H1 (cell line): ENCODE results near the gene PRSS8. TPM values are rescaled to one million over a fixed set of nuclear protein-coding genes. Genes with fewer than 3 reads are reported as not detected.

Experiments
- CTCF ChIA-PET: fragments of 300-600 bp; sonication (Branson Sonifier 250); formaldehyde crosslinking; loops from one replicate; lab custom pipeline; 2021; ENCODE audit not compliant: partially characterized antibody; lab: Charles Lee
- POLR2A ChIA-PET: fragments of 300-600 bp; sonication (Branson Sonifier 250); formaldehyde crosslinking; loops from one replicate; lab custom pipeline; 2021; ENCODE audit warnings: inconsistent platforms; ENCODE audit not compliant: partially characterized antibody; lab: Charles Lee
- DNase-seq, 2 experiments: peaks; one replicate each; pipeline versions ENCODE4 v3.0.0 to v3.0.0-alpha.2; 2010 to 2022; ENCODE audit warnings: low spot score in 2 of 2, low read depth in 1 of 2, mixed read lengths in 1 of 2
- FAIRE-seq: peaks from 2 replicates; lab custom pipeline; 2011; peaks lifted over from hg19 to GRCh38; lab: Jason Lieb, UNC
- H2AFZ ChIP-seq: 2 replicates; pipeline ENCODE4 v1.8.1; 2012; ENCODE audit warnings: low read length, inconsistent platforms
- H2AK5ac ChIP-seq: 2 replicates; pipeline ENCODE4 v1.6.1; 2013; ENCODE audit warnings: low read depth, low read length
- H2BK120ac ChIP-seq: replicated peaks from 2 replicates; pipeline ENCODE3; 2013; ENCODE audit warnings: low read depth, low read length, inconsistent platforms
- H2BK12ac ChIP-seq: 2 replicates; pipeline ENCODE4 v1.6.1; 2013; ENCODE audit warnings: low read depth, low read length
- H2BK15ac ChIP-seq: 2 replicates; pipeline ENCODE4 v1.6.1; 2013; ENCODE audit warnings: low read length
- H2BK20ac ChIP-seq: 2 replicates; pipeline ENCODE4 v1.6.1; 2013; ENCODE audit warnings: low read length
- H2BK5ac ChIP-seq: 2 replicates; pipeline ENCODE4 v1.6.1; 2013; ENCODE audit warnings: low read depth, low read length
- H3K14ac ChIP-seq: 2 replicates; pipeline ENCODE4 v1.6.1; 2013; ENCODE audit warnings: inconsistent platforms; ENCODE audit not compliant: insufficient read length
- H3K18ac ChIP-seq: 2 replicates; pipeline ENCODE4 v1.6.1; 2013; ENCODE audit warnings: low read length; ENCODE audit errors: extremely low read depth
- H3K23ac ChIP-seq: 2 replicates; pipeline ENCODE4 v1.6.1; 2013; ENCODE audit warnings: inconsistent platforms; ENCODE audit not compliant: insufficient read length
- H3K23me2 ChIP-seq: 2 replicates; pipeline ENCODE4 v1.6.1; 2013; ENCODE audit warnings: low read depth, low read length
- H3K27ac ChIP-seq: 2 replicates; pipeline ENCODE4 v1.6.1; 2011; ENCODE audit warnings: low read depth, low read length, inconsistent platforms
- H3K27me3 ChIP-seq, 4 experiments: replicated peaks in 1 of 4; 1 replicate in 1 of 4; 2 replicates in 3 of 4; pipeline versions ENCODE4 v1.6.1 to v1.8.1; 2011 to 2013; ENCODE audit warnings: low read length in 3 of 4, mild to moderate bottlenecking in 3 of 4, inconsistent platforms in 2 of 4, mixed read lengths in 2 of 4, moderate library complexity in 1 of 4; ENCODE audit not compliant: control insufficient read depth in 3 of 4, insufficient read depth in 3 of 4; ENCODE audit errors: extremely low read depth in 1 of 4
- H3K36me3 ChIP-seq, 4 experiments: 2 replicates each; pipeline versions ENCODE4 v1.6.1 to v1.8.1; 2011 to 2013; ENCODE audit warnings: mild to moderate bottlenecking in 4 of 4, low read length in 3 of 4, moderate library complexity in 2 of 4, control low read depth in 1 of 4, inconsistent platforms in 1 of 4; ENCODE audit not compliant: insufficient read depth in 4 of 4, control insufficient read depth in 2 of 4
- H3K4ac ChIP-seq: replicated peaks from 2 replicates; pipeline ENCODE3; 2013; ENCODE audit warnings: low read length, low read depth, mixed read lengths, inconsistent platforms; ENCODE audit not compliant: insufficient read length
- H3K4me1 ChIP-seq, 4 experiments: replicated peaks in 1 of 4; 1 replicate in 1 of 4; 2 replicates in 3 of 4; pipeline versions ENCODE4 v1.6.1 to v1.8.1; 2011 to 2013; ENCODE audit warnings: low read length in 3 of 4, inconsistent platforms in 2 of 4, mixed read lengths in 1 of 4; ENCODE audit not compliant: insufficient read depth in 4 of 4, control insufficient read depth in 3 of 4
- H3K4me2 ChIP-seq, 2 experiments: 2 replicates each; pipeline versions ENCODE4 v1.6.1 to v1.8.1; 2011 to 2013; ENCODE audit warnings: low read depth in 2 of 2, low read length in 2 of 2, control low read depth in 1 of 2, inconsistent platforms in 1 of 2, mild to moderate bottlenecking in 1 of 2; ENCODE audit not compliant: insufficient read depth in 1 of 2
- H3K4me3 ChIP-seq, 4 experiments: fragments of 200-600, 300-600 bp in 1 of 4; sonication (generic), shearing (Covaris generic), sonication (Bioruptor Twin) in 1 of 4; 2 replicates each; pipeline versions ENCODE4 v1.5.1 to v1.8.1; 2011 to 2016; ENCODE audit warnings: low read length in 4 of 4, low read depth in 3 of 4, control low read depth in 2 of 4, inconsistent platforms in 2 of 4, mild to moderate bottlenecking in 2 of 4, mixed read lengths in 1 of 4, moderate library complexity in 1 of 4; ENCODE audit not compliant: insufficient read depth in 2 of 4; ENCODE audit errors: extremely low read depth in 1 of 4
- H3K56ac ChIP-seq: replicated peaks from 2 replicates; pipeline ENCODE3; 2013; ENCODE audit warnings: low read depth, mild to moderate bottlenecking, mixed read lengths, low read length, inconsistent platforms; ENCODE audit not compliant: insufficient read length
- H3K79me1 ChIP-seq: 2 replicates; pipeline ENCODE4 v1.6.1; 2013; ENCODE audit warnings: low read depth, low read length, control low read depth
- H3K79me2 ChIP-seq, 2 experiments: 2 replicates each; pipeline versions ENCODE4 v1.6.1 to v1.8.1; 2012 to 2013; ENCODE audit warnings: low read length in 2 of 2, mild to moderate bottlenecking in 2 of 2, inconsistent platforms in 1 of 2; ENCODE audit not compliant: insufficient read depth in 2 of 2, control insufficient read depth in 1 of 2
- H3K9ac ChIP-seq, 4 experiments: replicated peaks in 1 of 4; 1 replicate in 1 of 4; 2 replicates in 3 of 4; pipeline versions ENCODE4 v1.6.1 to v1.8.1; 2011 to 2013; ENCODE audit warnings: low read depth in 3 of 4, low read length in 3 of 4, control low read depth in 2 of 4, mild to moderate bottlenecking in 2 of 4, moderate library complexity in 2 of 4, inconsistent platforms in 1 of 4; ENCODE audit errors: extremely low read depth in 1 of 4
- H3K9me3 ChIP-seq, 2 experiments: 2 replicates each; pipeline versions ENCODE4 v1.6.1 to v1.8.1; 2012 to 2013; ENCODE audit warnings: mild to moderate bottlenecking in 2 of 2, moderate library complexity in 2 of 2, control low read depth in 1 of 2, inconsistent platforms in 1 of 2, low read depth in 1 of 2, low read length in 1 of 2, mixed read lengths in 1 of 2; ENCODE audit not compliant: insufficient read depth in 2 of 2
- H4K20me1 ChIP-seq, 2 experiments: replicated peaks in 1 of 2; 2 replicates each; pipeline versions ENCODE3 to v1.8.1; 2011 to 2013; ENCODE audit warnings: inconsistent platforms in 2 of 2, low read length in 2 of 2, mild to moderate bottlenecking in 1 of 2; ENCODE audit not compliant: insufficient read depth in 2 of 2, control insufficient read depth in 1 of 2
- H4K5ac ChIP-seq: 2 replicates; pipeline ENCODE4 v1.6.1; 2013; ENCODE audit warnings: low read length, low read depth, mixed read lengths, inconsistent platforms; ENCODE audit not compliant: insufficient read length
- H4K8ac ChIP-seq: 2 replicates; pipeline ENCODE4 v1.8.0; 2013; ENCODE audit warnings: mild to moderate bottlenecking, moderate library complexity, low read length, inconsistent platforms; ENCODE audit not compliant: insufficient read depth; ENCODE audit errors: extremely low read depth
- H4K91ac ChIP-seq: replicated peaks from 2 replicates; pipeline ENCODE3; 2013; ENCODE audit warnings: low read length, mixed read lengths, inconsistent platforms; ENCODE audit not compliant: insufficient read length
- EGR1 ChIP-seq: IDR thresholded peaks from 2 replicates; pipeline ENCODE4 v1.6.1; 2011; ENCODE audit warnings: low read depth, low read length, borderline replicate concordance
- SIRT6 ChIP-seq: IDR thresholded peaks from one replicate; pipeline ENCODE4 v1.7.1; 2012; ENCODE audit warnings: low read length, inconsistent platforms
- SUZ12 ChIP-seq: fragments of 200-600 bp; sonication (generic); IDR thresholded peaks from 2 replicates; pipeline ENCODE4 v1.6.1; 2012; ENCODE audit warnings: mild to moderate bottlenecking, inconsistent platforms, low read length, moderate library complexity, mixed read lengths
- TCF12 ChIP-seq: IDR thresholded peaks from 2 replicates; pipeline ENCODE4 v1.6.1; 2011; ENCODE audit warnings: low read depth, mild to moderate bottlenecking, low read length
- WGBS, 2 experiments: shearing (Covaris generic) in 1 of 2; methylation state at CpG; one replicate each; pipeline versions ENCODE4 v1.1.6 to v1.1.7; 2013 to 2015; ENCODE audit warnings: low lambda C conversion rate in 2 of 2, mixed read lengths in 2 of 2, inconsistent platforms in 1 of 2, low coverage in 1 of 2, missing lambda C conversion rate in 1 of 2; ENCODE audit not compliant: insufficient replicate concordance in 2 of 2, insufficient coverage in 1 of 2, insufficient read length in 1 of 2; ENCODE audit errors: extremely low coverage in 1 of 2, missing lambda C conversion rate in 1 of 2; 5-methylcytosine and 5-hydroxymethylcytosine counted together
- polyA plus RNA-seq, 7 experiments: library from polyadenylated mRNA; depleted of rRNA in 3 of 7; stranded (reverse) in 5 of 7; unstranded in 2 of 7; fragments of >200 nt in 5 of 7; fragments of 200-250 nt in 2 of 7; gene quantifications; 1 replicate in 5 of 7; 2 replicates in 1 of 7; 4 replicates in 1 of 7; pipeline versions ENCODE4 v1.2.1 to v1.2.3, GENCODE V29; 2011 to 2013; ENCODE audit warnings: missing spikeins in 2 of 7, mixed read lengths in 2 of 7
- total RNA-seq: library from RNA; stranded (reverse); fragmentation: NEBNext Ultra II Directional; extraction: Animal tissue kit (Norgen Biotek cat#: 25700); gene quantifications from 2 replicates; pipeline ENCODE4 v1.2.1, GENCODE V29; 2021

PRSS8 gene
- total and polyA plus RNA-seq, 2 of the 8 experiments (the other 6 are each of a cell fraction or from before 2014, with no cell fraction given), result 87.7 to 273 TPM

DNA sequence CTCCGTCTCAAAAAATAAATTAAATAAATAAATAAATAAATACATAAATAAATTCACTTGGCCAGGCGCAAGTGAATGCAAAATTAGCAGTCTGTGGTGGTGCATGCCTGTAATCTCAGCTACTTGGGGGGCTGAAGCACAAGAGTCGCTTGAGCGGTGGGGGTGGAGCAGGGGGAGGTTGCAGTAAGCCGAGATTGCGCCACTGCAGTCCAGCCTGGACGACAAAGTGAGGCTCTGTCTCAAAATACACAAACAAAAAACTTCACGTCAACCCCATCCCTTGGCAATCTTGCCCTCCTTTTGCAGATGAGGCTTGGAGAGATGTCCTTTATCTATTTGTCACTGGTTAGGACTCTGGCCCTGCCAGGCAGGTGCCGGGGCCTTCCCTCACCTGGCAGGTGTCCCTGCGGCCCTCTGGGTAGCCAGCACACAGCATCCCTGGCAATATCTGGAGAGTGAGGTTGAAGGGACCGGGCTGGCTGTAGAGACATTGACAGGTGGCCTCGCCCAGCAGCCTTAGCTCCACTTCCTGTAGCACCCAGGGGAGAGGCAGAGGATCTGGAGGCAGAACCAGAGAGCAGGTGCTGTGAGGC, 10.0 kb upstream of the PRSS8 start:
- no peak for TF ChIP-seq EGR1
- TF ChIP-seq TCF12, result no peak
- no peak for TF ChIP-seq SIRT6
- no peak for TF ChIP-seq SUZ12
- H4K5ac ChIP-seq, result no peak overlapping the region
- H2BK120ac ChIP-seq, result no peak overlapping the region
- no peak overlapping the region for H3K56ac ChIP-seq
- H4K20me1 ChIP-seq, result no peaks in the 10 kb centered on the region
- no peak overlapping the region for H2AK5ac ChIP-seq
- WGBS, 2 experiments, result 91% methylated on average over 11 of the region's 12 CpGs; no CpG with 5 or more reads in 1 of the 2 experiments
- no peak overlapping the region for H3K4me3 ChIP-seq
- no peak overlapping the region for H3K27ac ChIP-seq
- no peaks in the 10 kb centered on the region for H3K79me1 ChIP-seq
- H3K23me2 ChIP-seq, result peaks cover 11% of the 10 kb centered on the region; the same call in 1 of the 2 replicates
- POLR2A ChIA-PET, result interaction anchor here (1.8 to 34.9 kb wide), 4 partner anchors 24 to 57 kb away, joined by 5 to 713 read pairs (median 79); partner anchors contain the start of genes BCKDK, FUS, KAT8 and PRSS8
- no peak overlapping the region for H2BK20ac ChIP-seq
- H3K14ac ChIP-seq, result no peak overlapping the region
- peaks cover 0 to 28% (median 15%) of the 10 kb centered on the region in 4 experiments; a peak in 6 of 7 replicates for H3K4me1 ChIP-seq
- H3K79me2 ChIP-seq, result no peaks in the 10 kb centered on the region
- no peak overlapping the region for H3K4ac ChIP-seq
- CTCF ChIA-PET, result interaction anchor here (0.6 to 8.1 kb wide), 9 partner anchors 10 to 188 kb away, joined by 3 to 56 read pairs (median 3); partner anchors contain the start of genes BCKDK, KAT8 and PRSS8
- no peak overlapping the region for H3K9ac ChIP-seq
- H2BK12ac ChIP-seq, result no peak overlapping the region
- H3K4me2 ChIP-seq, result no peak overlapping the region
- H3K18ac ChIP-seq, result no peak overlapping the region
- no peak overlapping the region for H4K8ac ChIP-seq
- no peak overlapping the region for H2BK15ac ChIP-seq
- no peak overlapping the region for H2BK5ac ChIP-seq
- H3K9me3 ChIP-seq, result no peaks in the 10 kb centered on the region
- H3K23ac ChIP-seq, result no peak overlapping the region
- DNase-seq, result no peak
- H4K91ac ChIP-seq, result no peak overlapping the region
- no peak overlapping the region for H2AFZ ChIP-seq
- H3K27me3 ChIP-seq, result peaks cover 1 to 23% (median 15%) of the 10 kb centered on the region in 4 experiments
- no peaks in the 10 kb centered on the region for H3K36me3 ChIP-seq
- no peak for FAIRE-seq
